GM12872 (cell line): Measurements from ENCODE around the gene ARHGAP12.

ENCODE experiments used
- CTCF ChIP-seq: IDR thresholded peaks from 3 replicates; pipeline ENCODE4 v1.5.1; 2011; ENCODE audit warnings: low read depth, mild to moderate bottlenecking, low read length, moderate library complexity; ENCODE audit not compliant: insufficient read depth

The ARHGAP12 gene

GRCh38 chr10:31942892-31943291 lies 14.3 kb upstream of the ARHGAP12 start:
- TF ChIP-seq CTCF: no peak

- TF ChIP-seq CTCF: no peak
Observed at GRCh38 chr10:31942435-31942834, 13.8 kb upstream of the ARHGAP12 start.

- TF ChIP-seq CTCF: no peak
Observed at GRCh38 chr10:31940839-31941653, 12.4 kb upstream of the ARHGAP12 start.

GRCh38 chr10:31939797-31940708 lies 11.4 kb upstream of the ARHGAP12 start:
- no peak for TF ChIP-seq CTCF

GRCh38 chr10:31937371-31937770 lies 8.7 kb upstream of the ARHGAP12 start:
- no peak for TF ChIP-seq CTCF

- TF ChIP-seq CTCF: no peak
Observed at GRCh38 chr10:31936933-31937332, 8.3 kb upstream of the ARHGAP12 start.

GRCh38 chr10:31936086-31936485 lies 7.5 kb upstream of the ARHGAP12 start:
- TF ChIP-seq CTCF: no peak
